CD4-positive, alpha-beta T cell (primary cell): Measurements from ENCODE around the gene TIGD3. TPM values are rescaled to one million over a fixed set of nuclear protein-coding genes. Genes with fewer than 3 reads are reported as not detected.

ENCODE experiments used
- ATAC-seq: fragments of 200-7000 bp; cut with Tn5 transposase; one replicate; pipeline ENCODE4 v1.10.0; 2022; ENCODE audit warnings: mild to moderate bottlenecking; ENCODE audit not compliant: poor library complexity
- CTCF ChIA-PET: fragments of 350-600 bp; sonication (Branson Sonifier 250); formaldehyde crosslinking; loops from one replicate; lab custom pipeline; 2021; ENCODE audit warnings: antibody characterized with exemption, inconsistent platforms; lab: Charles Lee
- POLR2A ChIA-PET: fragments of 350-600 bp; sonication (Branson Sonifier 250); formaldehyde crosslinking; loops from one replicate; lab custom pipeline; 2021; ENCODE audit warnings: antibody characterized with exemption, inconsistent platforms; lab: Charles Lee
- DNase-seq, 14 experiments: peaks; one replicate each; pipeline ENCODE4 v3.0.0-alpha.2; 2013 to 2020; ENCODE audit warnings: mixed read lengths in 2 of 14
- H3K27ac ChIP-seq, 2 donors: one replicate each; pipeline versions ENCODE4 v1.5.1 to v1.7.0; 2013; ENCODE audit warnings: low read length in 2 of 2, low read depth in 1 of 2, mild to moderate bottlenecking in 1 of 2
- H3K27me3 ChIP-seq, 2 experiments: 1 replicate in 1 of 2; 2 replicates in 1 of 2; pipeline versions ENCODE4 v1.6.1 to v1.7.0; 2013; ENCODE audit warnings: low read length in 2 of 2, control low read depth in 1 of 2, mild to moderate bottlenecking in 1 of 2, moderate library complexity in 1 of 2; ENCODE audit not compliant: insufficient read depth in 2 of 2, control insufficient read depth in 1 of 2
- H3K36me3 ChIP-seq: one replicate; pipeline ENCODE4 v1.6.1; 2013; ENCODE audit warnings: low read length, control low read depth; ENCODE audit not compliant: insufficient read depth
- H3K4me1 ChIP-seq: one replicate; pipeline ENCODE4 v1.6.1; 2013; ENCODE audit warnings: low read length, control low read depth; ENCODE audit not compliant: insufficient read depth
- H3K4me3 ChIP-seq: one replicate; pipeline ENCODE4 v1.5.1; 2013; ENCODE audit warnings: mild to moderate bottlenecking, low read length, moderate library complexity
- H3K9me3 ChIP-seq, 2 experiments: 1 replicate in 1 of 2; 2 replicates in 1 of 2; pipeline versions ENCODE4 v1.6.1 to v1.7.0; 2013; ENCODE audit warnings: low read length in 2 of 2, mild to moderate bottlenecking in 2 of 2, control low read depth in 1 of 2, moderate library complexity in 1 of 2; ENCODE audit not compliant: control insufficient read depth in 1 of 2, insufficient read depth in 1 of 2
- H3K27ac Mint-ChIP-seq: one replicate; pipeline ENCODE4 v1.8.0; 2020; ENCODE audit warnings: mixed read lengths
- H3K27me3 Mint-ChIP-seq: one replicate; pipeline ENCODE4 v1.8.0; 2021; ENCODE audit warnings: mixed read lengths
- H3K36me3 Mint-ChIP-seq: one replicate; pipeline ENCODE4 v1.8.0; 2021; ENCODE audit warnings: low read depth, mixed read lengths
- H3K4me1 Mint-ChIP-seq: one replicate; pipeline ENCODE4 v1.8.0; 2021; ENCODE audit warnings: low read depth, mixed read lengths
- H3K4me3 Mint-ChIP-seq: one replicate; pipeline ENCODE4 v1.8.0; 2020; ENCODE audit warnings: mild to moderate bottlenecking, mixed read lengths
- H3K9me3 Mint-ChIP-seq: one replicate; pipeline ENCODE4 v1.8.0; 2020; ENCODE audit warnings: mixed read lengths
- CTCF ChIP-seq: fragments of 200-600 bp; IDR thresholded peaks from one replicate; pipeline ENCODE4 v1.8.0; 2022; ENCODE audit warnings: antibody characterized with exemption, mild to moderate bottlenecking
- intact Hi-C, 2 experiments: fragments of 100-400 bp; cut with DNase I in 1 of 2; cut with micrococcal nuclease in 1 of 2; formaldehyde crosslinking; loops; one replicate each; pipeline versions ENCODE4 v1.15.1 to v1.9.0; 2023 to 2025; cut with DNase I, micrococcal nuclease
- total RNA-seq, 174 experiments: library from RNA in 2 of 174; stranded (reverse) in 2 of 174; gene quantifications; one replicate each; pipeline ENCODE4 v1.2.3 and lab custom pipeline; 2021 to 2026

TIGD3 gene
- total RNA-seq, 2 experiments from 2014 or later: 0.73 to 0.85 TPM

GRCh38 chr11:65389294-65389980, 34.9 kb downstream of the TIGD3 start:
- CTCF ChIA-PET: interaction anchor here (0.6 to 3.2 kb wide), 2 partner anchors 27 to 541 kb away, joined by 3 to 19 read pairs; no protein-coding TSS in a partner anchor
- Histone ChIP-seq H3K27me3 (no peaks in the 10 kb centered on the region), H3K36me3 (peaks cover 40% of the 10 kb centered on the region), H3K4me1 (peaks cover 66% of the 10 kb centered on the region), H3K4me3 (no peak overlapping the region), H3K9me3 (no peaks in the 10 kb centered on the region), H3K27ac (no peak overlapping the region)
- peaks cover 24% of the 10 kb centered on the region for H3K36me3 Mint-ChIP-seq
- no peak for ATAC-seq
- DNase-seq: no peak
- H3K27me3 Mint-ChIP-seq: no peaks in the 10 kb centered on the region
- H3K27ac Mint-ChIP-seq: peak overlapping the region; percentile 78
- POLR2A ChIA-PET: interaction anchor here (13.2 to 14.4 kb wide), 2 partner anchors 31 to 114 kb away, joined by 225 to 350 read pairs; partner anchors contain the start of genes MALAT1 and NEAT1
- peak overlapping the region; percentile 82 for H3K4me3 Mint-ChIP-seq
- no peaks in the 10 kb centered on the region for H3K9me3 Mint-ChIP-seq
- intact Hi-C loops: loop anchor here in 1 of 2 experiments (2.0 kb wide), 1 partner anchor 15 kb away; no protein-coding TSS in a partner anchor
- H3K4me1 Mint-ChIP-seq: peaks cover 51% of the 10 kb centered on the region
- TF ChIP-seq CTCF: no peak

GRCh38 chr11:65390099-65390941, 35.8 kb downstream of the TIGD3 start:
- H3K4me3 Mint-ChIP-seq: peak overlapping the region; percentile 48
- peaks cover 24% of the 10 kb centered on the region for H3K36me3 Mint-ChIP-seq
- Histone ChIP-seq H3K36me3 (peaks cover 45% of the 10 kb centered on the region), H3K9me3 (no peaks in the 10 kb centered on the region), H3K27me3 (no peaks in the 10 kb centered on the region), H3K4me3 (no peak overlapping the region), H3K4me1 (peaks cover 57% of the 10 kb centered on the region), H3K27ac (no peak overlapping the region)
- H3K9me3 Mint-ChIP-seq: no peaks in the 10 kb centered on the region
- peaks cover 42% of the 10 kb centered on the region for H3K4me1 Mint-ChIP-seq
- intact Hi-C loops: no loop called here
- no peaks in the 10 kb centered on the region for H3K27me3 Mint-ChIP-seq
- no peak for ATAC-seq
- POLR2A ChIA-PET: interaction anchor here (13.2 to 14.4 kb wide), 2 partner anchors 30 to 113 kb away, joined by 225 to 350 read pairs; partner anchors contain the start of genes MALAT1 and NEAT1
- no peak overlapping the region for H3K27ac Mint-ChIP-seq
- DNase-seq: no peak
- no peak for TF ChIP-seq CTCF
- CTCF ChIA-PET: interaction anchor here (1.8 kb wide), 1 partner anchor 8 kb away, joined by 4 read pairs; no protein-coding TSS in a partner anchor

GRCh38 chr11:65390996-65391395, 36.4 kb downstream of the TIGD3 start:
- peaks cover 28% of the 10 kb centered on the region for H3K36me3 Mint-ChIP-seq
- H3K27me3 ChIP-seq: no peaks in the 10 kb centered on the region
- H3K9me3 Mint-ChIP-seq: no peaks in the 10 kb centered on the region
- intact Hi-C loops: no loop called here
- H3K4me3 Mint-ChIP-seq: peak overlapping the region; percentile 48
- no peak overlapping the region for H3K27ac ChIP-seq
- no peaks in the 10 kb centered on the region for H3K9me3 ChIP-seq
- H3K27ac Mint-ChIP-seq: no peak overlapping the region
- ChIA-PET CTCF (interaction anchor here (1.8 kb wide), 1 partner anchor 9 kb away, joined by 4 read pairs; no protein-coding TSS in a partner anchor), POLR2A (interaction anchor here (13.2 to 14.4 kb wide), 2 partner anchors 29 to 113 kb away, joined by 225 to 350 read pairs; partner anchors contain the start of genes MALAT1 and NEAT1)
- no peak for ATAC-seq
- TF ChIP-seq CTCF: no peak
- H3K4me1 Mint-ChIP-seq: peaks cover 35% of the 10 kb centered on the region
- H3K4me1 ChIP-seq: peaks cover 50% of the 10 kb centered on the region
- H3K27me3 Mint-ChIP-seq: no peaks in the 10 kb centered on the region
- peaks cover 52% of the 10 kb centered on the region for H3K36me3 ChIP-seq
- DNase-seq: no peak
- H3K4me3 ChIP-seq: no peak overlapping the region
